Activated T-cell treated with anti-CD3 and anti-CD28 coated beads for 1 hour (primary cell): Measurements from ENCODE around the gene PCSK5.
"Not testable (repeated sequence)": the region's sequence is repeated elsewhere in the genome, so short reads cannot be mapped to it uniquely, and the experiment has no call there.

Experiments
- DNase-seq: peaks from one replicate; pipeline ENCODE4 v3.0.0-alpha.2; 2020; ENCODE audit warnings: low read depth

The PCSK5 gene

GRCh38 chr9:75889977-75890471 is 449 bp upstream of the PCSK5 start:
- no peak for DNase-seq

DNA sequence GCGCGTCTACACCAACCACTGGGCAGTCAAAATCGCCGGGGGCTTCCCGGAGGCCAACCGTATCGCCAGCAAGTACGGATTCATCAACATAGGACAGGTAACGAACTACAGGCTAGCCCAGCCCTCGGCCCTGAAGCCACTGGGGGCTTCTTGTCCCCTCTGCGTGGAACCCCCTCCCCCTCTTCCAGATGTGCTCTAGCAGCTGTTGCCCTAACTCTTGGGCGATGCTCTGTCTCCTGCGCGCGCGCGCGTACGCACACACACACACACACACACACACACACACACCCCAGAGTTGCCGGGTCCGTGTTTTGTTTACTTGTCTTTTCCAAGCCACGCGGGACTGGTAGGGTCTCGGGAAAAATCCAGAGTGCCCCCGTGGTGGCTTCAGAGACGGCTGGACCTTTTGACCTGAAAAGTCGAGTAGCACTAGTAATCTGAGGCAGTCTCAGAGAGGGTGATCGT is 836 bp downstream of the PCSK5 start:
- no peak for DNase-seq

- DNase-seq: no peak
These were observed 1.3 kb downstream of the PCSK5 start for GRCh38 chr9:75891771-75892215.

- no peak for DNase-seq
These were observed 1.9 kb downstream of the PCSK5 start for GRCh38 chr9:75892216-75892911.

DNA sequence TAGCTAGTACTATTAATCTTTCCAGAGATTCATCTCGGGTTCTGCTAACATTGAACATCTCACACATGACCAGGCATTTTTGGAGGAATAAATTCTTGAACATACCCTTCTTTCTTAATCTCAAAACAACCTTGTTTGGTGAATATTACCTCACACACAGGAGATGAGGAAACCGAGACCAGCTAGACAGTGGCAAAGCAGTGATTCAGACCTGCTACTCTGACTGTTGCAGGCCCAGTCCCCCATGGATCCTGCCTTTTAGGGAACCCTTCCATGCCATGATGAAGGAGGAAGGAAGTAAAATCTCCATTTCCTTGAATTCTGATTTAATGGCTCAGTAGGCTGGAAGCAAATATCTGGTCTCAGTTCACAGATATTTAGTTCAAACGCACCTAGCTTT is 2.6 kb downstream of the PCSK5 start:
- DNase-seq: no peak

- no peak for DNase-seq
These were observed 4.1 kb downstream of the PCSK5 start for GRCh38 chr9:75894566-75894965.

- DNase-seq: no peak
These were observed 4.6 kb downstream of the PCSK5 start for GRCh38 chr9:75895112-75895511.

- DNase-seq: no peak
These were observed 5.7 kb downstream of the PCSK5 start for GRCh38 chr9:75896193-75896592.

GRCh38 chr9:75900893-75901524 is 10.5 kb downstream of the PCSK5 start:
- not testable (repeated sequence) for DNase-seq

DNA sequence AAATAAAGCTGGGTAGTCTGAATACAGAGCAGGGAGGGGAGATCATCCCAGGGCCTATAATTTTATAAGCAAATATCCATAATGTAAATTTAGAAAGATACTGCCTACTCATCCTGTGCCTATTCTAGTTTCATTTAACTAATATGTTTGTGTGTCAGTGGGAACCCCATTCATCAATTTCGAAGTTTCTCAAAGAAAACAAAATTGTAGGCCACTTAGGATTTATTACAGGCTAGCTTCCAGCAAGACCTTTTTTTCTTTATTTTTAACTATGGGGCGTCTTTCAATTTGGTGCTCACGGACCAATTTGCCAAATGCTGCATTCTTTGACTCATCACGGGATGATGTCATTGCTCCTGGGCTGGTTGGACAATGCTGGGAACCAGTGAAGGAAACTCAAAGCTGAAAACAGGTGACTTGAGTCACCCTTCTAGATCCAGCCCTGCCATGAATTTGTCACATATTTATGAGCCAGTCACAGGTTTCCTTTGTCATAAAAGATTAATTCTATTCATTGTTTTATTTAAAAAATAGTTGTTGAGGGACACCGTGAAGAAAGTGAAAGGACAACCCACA is 13.4 kb downstream of the PCSK5 start:
- no peak for DNase-seq

- no peak for DNase-seq
These were observed 13.9 kb downstream of the PCSK5 start for GRCh38 chr9:75904364-75904763.

DNA sequence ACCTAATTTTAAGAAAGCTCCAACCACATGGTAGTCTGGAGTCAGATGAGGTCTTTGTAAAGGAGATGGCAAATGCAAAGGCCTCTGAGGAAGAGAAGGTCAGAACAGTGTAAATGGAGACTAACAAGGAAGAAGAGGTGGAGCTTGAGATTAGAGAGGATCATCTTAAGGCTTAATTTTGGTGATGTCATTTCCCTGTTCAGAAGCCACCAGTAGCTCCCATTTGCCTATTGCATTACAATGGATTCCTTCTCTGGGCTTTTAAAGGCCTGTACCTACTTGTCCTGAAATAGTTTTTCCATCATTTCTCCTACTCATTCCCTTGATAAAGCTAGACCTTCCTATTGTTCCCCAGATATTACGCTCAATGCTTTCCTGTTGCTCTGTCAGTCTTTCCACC is 16.1 kb downstream of the PCSK5 start:
- DNase-seq: no peak

DNA sequence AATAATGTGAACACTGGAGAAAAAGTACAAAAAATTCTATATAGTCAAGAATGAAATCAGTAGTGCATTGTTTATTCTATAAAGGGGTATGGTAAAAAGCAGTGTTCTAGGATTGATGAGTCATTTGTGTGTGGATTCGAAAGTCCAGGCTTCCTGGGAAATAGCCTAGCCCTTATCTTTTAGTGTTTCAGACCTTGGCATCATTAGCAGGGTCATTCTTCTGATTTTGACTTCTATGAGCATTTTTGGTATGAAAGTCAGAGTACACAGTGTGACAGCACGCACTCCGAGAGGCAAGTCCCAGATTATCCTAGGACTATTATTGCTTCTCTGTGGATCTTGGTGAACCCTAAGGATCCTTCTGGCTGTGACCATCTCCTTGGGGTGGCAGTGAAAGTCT is 16.9 kb downstream of the PCSK5 start:
- DNase-seq: no peak

DNA sequence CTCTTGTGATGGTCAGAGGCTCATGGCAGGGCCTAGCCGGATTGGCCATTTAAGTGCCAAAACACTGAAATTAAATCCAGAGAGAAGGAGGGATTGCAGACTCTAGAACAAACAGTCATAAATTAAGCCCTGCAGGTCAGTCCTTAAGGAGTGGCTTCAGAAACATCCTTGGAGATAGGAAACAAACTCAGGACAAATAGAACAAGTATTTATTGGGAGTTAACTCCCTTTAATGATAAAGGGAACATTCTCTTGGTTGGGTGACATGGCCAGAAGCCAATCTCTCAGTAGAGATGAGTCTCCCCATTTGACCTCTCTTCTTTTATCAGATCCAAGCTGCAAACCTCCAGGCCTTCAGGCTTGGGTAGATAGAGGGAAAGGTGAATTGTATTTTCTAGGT is 17.4 kb downstream of the PCSK5 start:
- DNase-seq: no peak

DNA sequence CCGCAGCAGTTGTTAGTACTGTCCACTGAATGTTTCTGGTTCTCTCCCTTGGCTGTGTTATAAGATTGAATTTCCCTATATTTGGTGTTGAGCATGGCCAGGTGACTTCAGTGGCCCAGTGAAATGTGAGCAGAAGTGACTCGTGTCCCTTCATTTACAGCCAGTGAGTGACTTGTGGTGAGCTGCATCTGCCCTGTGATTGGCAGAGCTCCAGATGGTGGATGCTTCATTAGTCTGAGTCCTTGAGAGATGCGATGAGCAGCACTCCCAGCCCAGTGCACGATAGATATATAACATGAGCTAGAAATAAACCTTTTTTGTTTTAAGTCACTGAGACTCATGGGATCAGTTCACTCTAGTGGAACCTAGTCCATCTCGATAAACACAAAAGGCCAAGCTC is 19.3 kb downstream of the PCSK5 start:
- DNase-seq: no peak

GRCh38 chr9:75910731-75911130 is 20.3 kb downstream of the PCSK5 start:
- DNase-seq: no peak

- DNase-seq: no peak
These were observed 20.9 kb downstream of the PCSK5 start for GRCh38 chr9:75911390-75911789.

- no peak for DNase-seq
These were observed 22.5 kb downstream of the PCSK5 start for GRCh38 chr9:75912951-75913350.

DNA sequence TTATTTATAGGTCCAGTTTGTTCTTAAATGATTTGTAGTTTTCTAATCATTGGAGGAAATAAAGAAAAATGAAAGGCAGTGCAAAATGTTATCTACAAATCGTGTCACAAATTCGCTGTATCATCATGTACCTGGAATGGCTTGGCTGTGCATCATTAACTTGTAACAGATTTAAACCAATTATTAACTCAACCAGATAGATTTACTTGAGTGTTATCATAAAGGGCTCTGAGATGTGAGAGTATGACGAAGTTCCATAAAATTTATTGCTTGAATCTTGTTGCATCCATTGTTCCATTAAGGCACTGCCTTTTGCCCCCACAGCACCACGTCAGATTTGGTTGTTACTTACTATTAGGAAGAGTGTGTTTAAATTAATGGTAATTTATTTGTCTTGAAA is 23.5 kb downstream of the PCSK5 start:
- no peak for DNase-seq

DNA sequence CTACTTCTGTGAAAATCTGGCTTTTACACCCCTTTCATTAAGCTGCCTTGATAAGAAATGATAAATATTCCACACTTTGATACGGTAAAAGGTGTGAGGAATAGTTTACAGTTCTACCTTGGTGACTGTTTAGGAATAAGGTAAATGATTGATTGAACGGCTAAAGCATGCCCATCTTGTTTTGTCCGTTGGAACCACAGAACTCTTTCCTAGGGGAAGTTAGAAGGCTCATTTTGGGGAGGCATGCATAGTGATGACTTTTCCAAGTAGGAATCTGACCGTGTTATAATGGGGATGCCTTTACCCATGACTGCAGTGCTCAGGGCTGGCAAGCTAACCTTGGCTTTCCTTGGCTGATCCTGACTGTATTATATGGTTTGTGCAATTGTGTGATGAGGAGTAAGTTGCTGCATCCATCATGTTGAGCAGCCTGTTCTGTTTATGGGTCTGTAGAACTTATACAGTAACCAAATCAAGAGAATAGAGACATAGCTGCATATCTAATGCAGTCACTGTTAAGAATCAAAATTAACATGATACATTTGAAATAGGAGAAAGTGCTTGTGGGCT is 24.5 kb downstream of the PCSK5 start:
- no peak for DNase-seq

GRCh38 chr9:75918154-75918553 is 27.7 kb downstream of the PCSK5 start:
- no peak for DNase-seq

- no peak for DNase-seq
These were observed 28.4 kb downstream of the PCSK5 start for GRCh38 chr9:75918909-75919308.
